ENCODE measurements around the gene SEC23B.

Gene SEC23B

GRCh38 chr20:18580012-18580411, 72.3 kb downstream of the SEC23B start:
- DNase-seq (ENCODE audit: extremely low read depth in 1 of 2, low read depth in 1 of 2), result no peak

- no peak for DNase-seq (ENCODE audit: extremely low read depth in 1 of 2, low read depth in 1 of 2)
Measured at GRCh38 chr20:18585134-18585533, 77.4 kb downstream of the SEC23B start.

- DNase-seq (ENCODE audit: extremely low read depth in 1 of 2, low read depth in 1 of 2), result peak; percentile 83 to 87
Measured at GRCh38 chr20:18587665-18588573, 80.2 kb downstream of the SEC23B start, which contains the start of gene DTD1. DTD1 (plus strand) TSS chr20:18588054; CDS start chr20:18588073, 19 bp downstream.

- DNase-seq (ENCODE audit: extremely low read depth in 1 of 2, low read depth in 1 of 2), result no peak
Measured at GRCh38 chr20:18588574-18588933, 80.8 kb downstream of the SEC23B start.

- DNase-seq (ENCODE audit: extremely low read depth in 1 of 2, low read depth in 1 of 2), result no peak
Measured at GRCh38 chr20:18589941-18590674, 82.4 kb downstream of the SEC23B start.

- no peak for DNase-seq (ENCODE audit: extremely low read depth in 1 of 2, low read depth in 1 of 2)
Measured at GRCh38 chr20:18596270-18596669, 88.5 kb downstream of the SEC23B start.

- DNase-seq (ENCODE audit: extremely low read depth in 1 of 2, low read depth in 1 of 2), result no peak
Measured at GRCh38 chr20:18609741-18610140, 102.0 kb downstream of the SEC23B start.
